T47D (cell line): ENCODE results near the gene SLC4A1.
A peak's percentile ranks its signal among the peaks of the same experiment; 100 is the strongest.

Experiments
- DNase-seq, 2 experiments: peaks; one replicate each; pipeline versions ENCODE4 v3.0.0 to v3.0.0-alpha.2; 2011 to 2012; ENCODE audit warnings: low read depth in 1 of 2, low spot score in 1 of 2
- JUND ChIP-seq: IDR thresholded peaks from 2 replicates; pipeline ENCODE4 v1.6.1; 2012; ENCODE audit warnings: low read depth
- in situ Hi-C: cut with HindIII; loops from 2 replicates; pipeline ENCODE4 v1.10.0; 2016; ENCODE audit warnings: low sequenced_read_pairs, low pct_unique_long_range_greater_than_20kb

The SLC4A1 gene

DNA sequence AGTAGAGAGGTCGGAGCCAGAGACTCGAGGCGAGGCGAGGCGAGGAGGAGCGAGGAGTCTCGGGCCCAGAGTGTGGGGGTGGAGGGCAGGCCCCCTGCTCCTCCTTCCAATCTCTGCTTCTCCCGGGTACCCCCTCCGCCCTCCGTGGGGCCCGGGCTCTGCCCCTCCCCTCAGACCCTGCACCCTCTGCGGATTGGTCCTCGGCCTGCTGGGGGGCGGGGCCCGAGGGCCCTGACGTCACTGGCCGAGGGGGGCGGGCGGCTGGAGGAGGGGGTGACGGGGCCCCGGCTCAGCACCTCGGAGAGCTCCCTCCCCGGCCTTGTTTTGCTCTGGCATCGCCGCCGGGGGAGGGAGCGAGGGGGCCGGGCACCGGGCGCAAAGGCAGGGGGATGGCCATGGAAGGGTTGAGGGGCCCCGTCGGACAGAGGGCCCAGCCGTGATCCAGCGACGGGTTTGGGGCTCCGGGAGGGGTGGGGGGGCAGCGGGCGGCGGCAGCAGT lies 40.4 kb upstream of the SLC4A1 start, which contains the start of gene RUNDC3A:
Gene RUNDC3A, plus strand, starts transcription at position 282 of the 499 bp plus-strand sequence. CDS start 232 bp downstream, outside the sequence.
- in situ Hi-C loops: no loop called here

DNA sequence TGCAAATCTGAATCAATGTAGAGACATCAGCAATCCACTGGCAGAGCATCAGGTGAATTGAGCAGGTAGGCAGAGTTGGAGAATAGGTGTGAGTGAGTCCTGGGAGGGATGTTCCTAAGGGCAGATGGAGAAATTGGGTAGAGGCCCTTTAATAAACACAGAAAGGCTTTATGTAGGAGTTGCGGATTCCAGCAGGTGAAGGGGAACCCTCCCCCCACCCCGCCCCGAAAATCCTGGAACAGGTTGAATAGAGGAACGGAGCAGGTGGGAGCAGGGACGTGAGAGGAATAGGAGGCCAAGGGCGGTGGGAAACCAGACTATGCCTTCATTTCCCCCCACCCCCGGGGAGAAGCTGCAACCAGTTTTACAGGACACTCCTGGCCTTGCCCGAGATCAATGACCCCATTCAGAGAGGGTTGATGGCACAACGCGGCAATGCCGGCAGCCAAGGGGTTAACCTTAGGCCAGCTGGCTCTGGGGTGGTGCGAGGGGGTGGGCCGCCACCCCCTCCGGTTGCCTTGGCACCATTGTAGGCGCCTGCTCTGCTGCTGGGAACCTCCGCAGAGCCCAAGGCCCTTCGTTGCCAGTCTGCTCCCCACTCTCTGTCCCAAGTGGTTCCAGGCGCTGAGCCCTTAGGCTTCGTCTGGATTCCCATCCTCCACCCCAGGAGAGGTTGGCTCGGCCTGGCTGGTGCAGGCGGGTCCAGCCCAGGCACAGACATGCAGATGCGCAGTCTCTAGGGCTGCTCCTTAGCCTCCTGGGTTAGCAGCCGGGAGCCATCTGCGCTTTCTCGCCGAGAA lies 39.7 kb upstream of the SLC4A1 start:
- no peak for TF ChIP-seq JUND
- peak; percentile 73 to 89 for DNase-seq
- in situ Hi-C loops: no loop called here

More for the DNA sequence above, 40.4 kb upstream of the SLC4A1 start, which contains the start of gene RUNDC3A:
- peak; percentile 92 to 95 for DNase-seq
- TF ChIP-seq JUND: no peak

DNA sequence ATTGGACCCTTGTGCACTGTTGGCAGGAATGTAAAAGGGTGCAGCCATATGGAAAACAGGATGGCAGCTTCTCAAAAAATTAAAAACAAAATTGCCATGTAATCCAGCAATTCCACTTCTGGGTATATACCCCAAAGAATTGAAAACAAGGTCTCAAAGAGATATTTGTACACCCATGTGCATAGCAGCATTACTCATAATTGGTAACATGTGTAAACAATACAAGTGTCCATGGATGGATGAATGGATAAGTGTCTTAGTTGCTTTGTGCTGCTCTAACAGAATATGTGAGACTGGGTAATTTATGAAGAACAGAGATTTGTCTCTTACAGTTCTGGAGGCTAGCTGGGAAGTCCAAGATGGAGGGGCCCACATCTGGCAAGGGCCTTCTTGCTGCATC lies 36.7 kb upstream of the SLC4A1 start:
- in situ Hi-C loops: no loop called here
- DNase-seq: no peak
- TF ChIP-seq JUND: no peak

DNA sequence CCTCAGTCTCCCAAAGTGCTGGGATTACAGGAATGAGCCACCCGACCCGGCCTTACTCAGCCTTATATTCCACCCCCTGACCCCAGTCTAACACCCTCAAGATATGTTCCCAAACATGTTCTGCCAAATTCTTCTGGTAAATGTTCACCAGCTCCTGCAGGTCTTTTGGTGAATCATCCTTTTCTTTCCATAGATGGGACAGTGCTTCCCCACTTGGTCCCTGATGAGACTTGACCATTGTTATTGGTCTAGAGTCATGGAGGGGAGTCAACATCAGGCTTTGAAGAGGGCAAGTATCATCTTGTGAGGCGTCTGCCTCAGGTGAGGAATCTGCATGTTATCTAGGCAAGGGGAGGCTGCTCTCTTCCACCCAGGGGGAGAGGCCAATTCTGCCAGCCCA lies 30.0 kb upstream of the SLC4A1 start:
- DNase-seq: no peak
- in situ Hi-C loops: no loop called here
- TF ChIP-seq JUND: no peak

DNA sequence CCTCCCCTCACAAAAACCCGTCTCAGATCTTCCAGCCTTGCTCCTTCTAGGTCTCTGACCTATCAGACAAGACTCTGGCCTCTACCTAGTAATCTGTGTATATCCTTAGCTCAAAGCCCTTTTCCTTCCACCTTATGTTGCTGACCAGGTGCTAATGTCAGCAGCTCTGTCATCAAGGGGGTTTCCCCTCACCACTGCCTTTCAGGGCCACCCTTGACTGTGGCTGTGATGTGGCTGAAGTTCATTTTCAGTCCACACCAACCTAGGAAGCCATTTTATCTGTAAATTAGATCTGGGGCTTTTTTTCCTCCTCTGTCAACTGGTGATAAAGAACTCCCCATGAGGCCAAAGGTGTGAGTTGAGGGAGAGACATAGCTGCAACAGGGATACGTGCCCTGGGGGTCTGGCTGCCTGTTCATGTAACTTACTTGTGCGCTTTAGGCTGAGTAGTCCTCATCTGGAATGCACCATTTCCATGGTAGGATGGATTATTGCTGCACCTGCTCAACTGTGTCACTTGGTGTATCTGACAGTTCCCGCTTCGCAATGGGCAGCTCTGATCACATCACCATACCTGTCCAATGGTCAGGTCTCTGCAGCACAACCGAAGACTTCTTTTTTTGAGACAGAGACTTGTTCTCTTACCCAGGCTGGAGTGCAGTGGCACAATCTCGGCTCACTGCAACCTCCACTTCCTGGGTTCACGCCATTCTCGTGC lies 25.7 kb upstream of the SLC4A1 start:
- DNase-seq: no peak
- in situ Hi-C loops: no loop called here
- TF ChIP-seq JUND: no peak

DNA sequence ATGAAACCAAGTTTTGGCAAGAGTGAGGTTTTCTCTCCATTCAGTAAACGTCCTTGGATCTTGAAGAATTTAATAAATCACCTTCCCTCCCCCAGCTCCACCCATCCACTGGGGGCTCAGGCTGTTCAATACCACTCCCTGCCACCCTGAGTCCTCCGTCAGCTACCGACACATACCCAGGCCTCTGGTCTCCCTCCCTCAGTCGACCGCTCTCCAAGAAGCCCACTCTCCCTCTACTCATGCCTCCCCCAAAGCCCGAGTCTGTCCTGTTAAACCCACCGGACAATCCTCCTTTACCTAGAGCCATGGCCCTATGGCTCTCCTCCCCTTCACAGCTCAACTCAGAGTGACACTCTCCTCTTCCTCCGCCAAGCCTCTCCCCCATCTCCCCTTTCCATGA lies 19.7 kb upstream of the SLC4A1 start:
- DNase-seq: no peak
- in situ Hi-C loops: no loop called here
- no peak for TF ChIP-seq JUND

DNA sequence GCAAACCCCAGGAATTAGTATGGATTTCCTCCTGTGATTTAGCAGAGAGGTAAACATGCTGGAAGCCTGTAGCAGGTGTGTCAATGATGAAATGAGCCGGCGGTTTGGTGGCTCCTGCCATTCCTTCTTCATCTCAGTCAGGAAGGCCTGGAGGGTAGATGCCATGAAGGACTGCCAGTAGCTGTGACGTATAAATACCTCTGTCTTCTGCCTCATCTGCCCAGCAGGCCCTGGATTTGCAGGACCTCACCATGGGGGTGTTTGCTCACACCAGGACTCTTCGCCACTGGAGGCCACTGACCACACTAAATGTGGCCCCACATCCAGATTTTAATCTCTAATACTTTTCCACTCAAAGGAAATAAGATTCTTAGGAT lies 16.1 kb upstream of the SLC4A1 start:
- in situ Hi-C loops: no loop called here
- TF ChIP-seq JUND: no peak
- DNase-seq: peak in 1 of 2 experiments; percentile 16

DNA sequence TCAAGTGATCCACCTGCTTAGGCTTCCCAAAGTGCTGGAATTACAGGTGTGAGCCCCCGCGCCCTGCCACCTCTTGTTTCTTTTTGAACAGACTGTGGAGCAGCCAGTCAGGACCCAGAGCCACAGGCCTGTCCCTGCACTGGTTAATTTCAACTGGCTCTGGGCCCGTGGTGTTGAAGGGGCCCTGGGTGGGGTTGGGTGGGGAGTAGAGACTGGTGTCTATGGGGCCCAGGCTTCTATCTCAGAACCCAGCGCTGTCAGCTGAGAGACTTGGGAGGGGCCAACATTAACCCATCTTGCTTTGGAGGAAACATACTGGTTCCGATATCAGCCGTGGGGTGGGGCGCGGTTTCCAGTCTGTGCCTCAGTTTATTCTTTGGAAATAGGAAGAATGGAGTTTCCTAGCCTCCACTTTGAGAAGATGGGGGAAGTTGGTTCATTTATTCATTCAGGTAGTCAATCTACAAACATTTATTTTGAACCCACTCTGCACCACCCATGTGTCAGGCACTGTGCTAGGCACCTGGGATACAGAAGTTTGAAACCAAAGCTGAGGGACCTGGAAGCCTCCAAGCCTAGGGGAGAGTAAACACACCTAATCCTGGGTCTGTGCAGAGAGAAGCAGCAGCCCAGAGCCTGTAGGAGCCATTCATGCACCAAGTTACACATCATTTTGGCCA lies 15.5 kb upstream of the SLC4A1 start:
- in situ Hi-C loops: no loop called here
- no peak for DNase-seq
- TF ChIP-seq JUND: no peak

DNA sequence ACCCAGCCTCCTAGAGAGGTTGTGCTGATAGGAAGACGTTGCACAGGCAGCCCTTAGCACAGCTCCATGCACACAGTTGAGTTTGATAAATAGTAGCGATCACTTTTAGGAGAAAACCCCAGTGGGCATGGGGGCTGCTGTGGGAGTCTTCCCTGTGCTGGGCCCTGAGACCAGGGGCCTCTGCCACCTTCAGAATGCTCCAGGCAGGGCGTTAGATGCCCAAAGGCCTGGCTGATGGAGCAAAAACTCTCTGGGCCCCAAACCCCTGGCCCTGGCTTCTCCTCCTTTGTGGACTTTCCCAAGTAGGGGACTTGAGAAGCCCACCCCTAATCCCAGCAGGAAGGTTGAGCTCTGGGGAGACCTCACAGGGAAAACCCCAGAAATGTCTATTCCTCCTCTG lies 14.3 kb upstream of the SLC4A1 start:
- no peak for TF ChIP-seq JUND
- in situ Hi-C loops: no loop called here
- no peak for DNase-seq

DNA sequence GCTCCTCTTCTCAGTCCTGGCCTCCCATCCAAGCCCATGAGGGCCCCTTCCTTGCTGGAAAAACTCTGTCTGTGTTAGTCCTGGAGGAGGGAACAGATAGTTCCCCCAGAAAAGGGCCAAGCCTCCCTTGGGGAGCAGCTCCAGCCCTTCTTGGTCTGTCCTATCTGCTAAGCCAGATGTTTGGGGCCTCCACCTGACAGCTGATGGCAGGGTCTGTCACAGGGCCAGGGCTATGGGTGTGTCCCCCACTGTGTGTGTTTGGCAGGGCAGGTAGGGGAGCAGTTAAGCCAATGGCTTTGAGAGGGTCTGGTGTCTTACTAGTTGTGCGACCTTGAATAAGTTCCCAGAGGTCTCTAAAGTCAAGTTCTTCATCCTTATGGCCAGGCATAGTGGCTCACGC lies 13.6 kb upstream of the SLC4A1 start:
- DNase-seq: no peak
- in situ Hi-C loops: no loop called here
- no peak for TF ChIP-seq JUND

DNA sequence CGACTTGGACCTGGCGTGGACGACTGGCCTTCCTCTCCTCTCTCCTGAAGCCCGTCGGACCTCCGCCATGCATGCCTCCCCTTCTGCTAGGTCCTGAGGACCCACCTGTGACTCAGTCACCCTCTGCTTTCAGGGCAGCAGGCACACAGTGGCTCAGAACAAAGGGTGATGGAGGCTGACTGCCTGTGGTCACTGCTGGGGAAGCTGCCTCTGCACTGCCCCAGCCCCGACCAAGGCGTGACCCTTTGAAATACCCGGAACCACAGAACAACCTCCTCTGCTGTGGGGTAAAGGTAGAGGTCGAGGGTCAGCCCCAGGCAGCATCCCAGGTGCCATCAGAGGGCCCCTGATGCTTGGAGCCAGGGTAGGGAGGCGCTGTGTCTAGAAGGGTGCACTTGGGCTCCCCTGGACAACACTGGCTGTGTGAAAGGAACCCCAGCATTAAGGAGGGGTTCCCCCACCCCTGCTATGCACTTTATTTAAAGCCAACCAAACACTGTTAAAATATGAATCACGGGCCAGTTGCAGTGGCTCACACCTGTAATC lies 12.5 kb upstream of the SLC4A1 start:
- no peak for TF ChIP-seq JUND
- in situ Hi-C loops: no loop called here
- no peak for DNase-seq

DNA sequence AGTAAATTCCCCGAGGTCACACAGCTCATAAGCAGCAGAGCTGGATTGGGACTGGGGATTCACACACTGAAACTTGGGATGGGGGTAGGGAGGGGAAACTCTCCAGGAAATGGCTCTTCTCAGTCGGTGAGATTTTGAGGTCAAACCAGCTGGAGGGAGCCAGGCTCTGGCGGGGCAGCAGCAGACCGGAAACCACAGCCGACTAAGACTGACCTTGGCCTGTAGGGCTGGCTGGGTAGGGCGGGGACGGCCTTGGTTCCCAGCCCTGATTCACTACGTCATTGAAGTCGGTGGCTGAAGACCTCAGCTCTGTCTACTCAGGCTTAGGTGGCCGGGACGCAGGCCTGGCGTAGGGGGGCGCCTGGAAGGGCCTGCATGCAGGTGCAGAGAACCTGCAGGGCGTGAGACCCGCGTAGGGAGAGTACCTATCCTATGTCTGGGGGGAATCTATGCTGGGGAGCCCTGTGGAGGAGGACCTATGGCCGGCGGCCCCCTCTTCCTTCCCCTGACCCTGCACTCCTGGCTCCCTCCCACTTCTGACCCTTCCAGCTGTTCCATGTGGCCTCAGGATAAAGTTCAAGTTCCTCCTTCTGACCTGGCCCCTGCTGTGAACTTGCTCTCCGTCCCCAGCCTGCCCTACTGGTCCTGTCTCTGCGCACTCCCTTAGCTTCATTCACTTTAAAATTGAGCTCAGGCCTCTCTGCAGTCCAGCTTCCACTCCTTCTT lies 11.9 kb upstream of the SLC4A1 start:
- in situ Hi-C loops: no loop called here
- TF ChIP-seq JUND: no peak
- DNase-seq: no peak
